Measurements from ENCODE around the gene AP3M1.

DNA sequence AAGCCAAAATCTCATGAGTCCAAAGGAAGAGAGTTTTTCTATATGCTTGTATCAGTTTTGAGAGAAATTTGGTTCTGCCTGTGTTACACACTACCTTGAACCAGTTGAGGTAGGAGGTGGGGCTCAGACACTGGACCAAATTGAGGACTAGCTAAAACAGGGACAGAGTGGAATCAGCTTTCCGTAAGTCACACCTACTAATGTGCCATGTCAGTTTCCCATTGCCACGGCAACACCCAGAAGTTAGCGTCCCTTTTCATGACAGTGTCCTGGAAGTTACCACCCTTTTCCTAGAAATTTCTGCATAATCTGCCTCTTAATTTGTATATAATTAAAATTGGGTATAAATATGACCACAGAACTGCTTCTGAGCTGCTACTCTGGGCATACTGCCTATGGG, 9.4 kb upstream of the AP3M1 start:
- TF ChIP-seq, protein P1, sequence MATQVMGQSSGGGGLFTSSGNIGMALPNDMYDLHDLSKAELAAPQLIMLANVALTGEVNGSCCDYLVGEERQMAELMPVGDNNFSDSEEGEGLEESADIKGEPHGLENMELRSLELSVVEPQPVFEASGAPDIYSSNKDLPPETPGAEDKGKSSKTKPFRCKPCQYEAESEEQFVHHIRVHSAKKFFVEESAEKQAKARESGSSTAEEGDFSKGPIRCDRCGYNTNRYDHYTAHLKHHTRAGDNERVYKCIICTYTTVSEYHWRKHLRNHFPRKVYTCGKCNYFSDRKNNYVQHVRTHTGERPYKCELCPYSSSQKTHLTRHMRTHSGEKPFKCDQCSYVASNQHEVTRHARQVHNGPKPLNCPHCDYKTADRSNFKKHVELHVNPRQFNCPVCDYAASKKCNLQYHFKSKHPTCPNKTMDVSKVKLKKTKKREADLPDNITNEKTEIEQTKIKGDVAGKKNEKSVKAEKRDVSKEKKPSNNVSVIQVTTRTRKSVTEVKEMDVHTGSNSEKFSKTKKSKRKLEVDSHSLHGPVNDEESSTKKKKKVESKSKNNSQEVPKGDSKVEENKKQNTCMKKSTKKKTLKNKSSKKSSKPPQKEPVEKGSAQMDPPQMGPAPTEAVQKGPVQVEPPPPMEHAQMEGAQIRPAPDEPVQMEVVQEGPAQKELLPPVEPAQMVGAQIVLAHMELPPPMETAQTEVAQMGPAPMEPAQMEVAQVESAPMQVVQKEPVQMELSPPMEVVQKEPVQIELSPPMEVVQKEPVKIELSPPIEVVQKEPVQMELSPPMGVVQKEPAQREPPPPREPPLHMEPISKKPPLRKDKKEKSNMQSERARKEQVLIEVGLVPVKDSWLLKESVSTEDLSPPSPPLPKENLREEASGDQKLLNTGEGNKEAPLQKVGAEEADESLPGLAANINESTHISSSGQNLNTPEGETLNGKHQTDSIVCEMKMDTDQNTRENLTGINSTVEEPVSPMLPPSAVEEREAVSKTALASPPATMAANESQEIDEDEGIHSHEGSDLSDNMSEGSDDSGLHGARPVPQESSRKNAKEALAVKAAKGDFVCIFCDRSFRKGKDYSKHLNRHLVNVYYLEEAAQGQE (IDR thresholded peaks at IDR 0.05; ENCODE audit: insufficient read depth in 1 of 2, low read depth in 2 of 2, low read length in 2 of 2) = no peak
- TF ChIP-seq POLR2AphosphoS5 (IDR thresholded peaks at IDR 0.05; ENCODE audit: low read depth, low read length) (no peak), TAF1 (IDR thresholded peaks at IDR 0.05; ENCODE audit: borderline replicate concordance, insufficient read depth, low read length) (no peak), SIN3A (IDR thresholded peaks at IDR 0.05; ENCODE audit: borderline replicate concordance, insufficient read depth, low read length) (no peak), FOXP2 (optimal IDR thresholded peaks at IDR 0.05; ENCODE audit: borderline replicate concordance, extremely low read depth, extremely low read length, insufficient read depth) (no peak)

Data from PFSK-1 (cell line).